Breast epithelium (tissue), 3 donors: ENCODE data around the gene LAT.

Experiments
- CTCF ChIP-seq, 3 donors: fragments of 450-650 bp; IDR thresholded peaks; one replicate each; pipeline ENCODE4 v1.5.1; 2016 to 2017; ENCODE audit warnings: antibody characterized with exemption in 3 of 3, mild to moderate bottlenecking in 3 of 3, moderate library complexity in 3 of 3
- POLR2A ChIP-seq: fragments of 450-650 bp; IDR thresholded peaks from one replicate; pipeline ENCODE4 v1.6.1; 2016; ENCODE audit warnings: antibody characterized with exemption, mild to moderate bottlenecking, moderate library complexity
- POLR2AphosphoS5 ChIP-seq, 3 donors: sonication (generic); formaldehyde crosslinking; IDR thresholded peaks; one replicate each; pipeline ENCODE4 v1.6.1; 2017; ENCODE audit warnings: antibody characterized with exemption in 3 of 3

- TF ChIP-seq CTCF (IDR thresholded peaks at IDR 0.05): no peak
- no peak for TF ChIP-seq POLR2A
- TF ChIP-seq POLR2AphosphoS5 (IDR thresholded peaks at IDR 0.05): no peak
These were observed 6.8 kb downstream of the LAT start for GRCh38 chr16:28991687-28992086.
